ENCODE data around the gene STARD10. TPM values are rescaled to one million over a fixed set of nuclear protein-coding genes. Genes with fewer than 3 reads are reported as not detected.

Gene STARD10
- total RNA-seq, 4 donors from 2014 or later, result 26.6 to 75.4 (median 58.1) TPM

DNA sequence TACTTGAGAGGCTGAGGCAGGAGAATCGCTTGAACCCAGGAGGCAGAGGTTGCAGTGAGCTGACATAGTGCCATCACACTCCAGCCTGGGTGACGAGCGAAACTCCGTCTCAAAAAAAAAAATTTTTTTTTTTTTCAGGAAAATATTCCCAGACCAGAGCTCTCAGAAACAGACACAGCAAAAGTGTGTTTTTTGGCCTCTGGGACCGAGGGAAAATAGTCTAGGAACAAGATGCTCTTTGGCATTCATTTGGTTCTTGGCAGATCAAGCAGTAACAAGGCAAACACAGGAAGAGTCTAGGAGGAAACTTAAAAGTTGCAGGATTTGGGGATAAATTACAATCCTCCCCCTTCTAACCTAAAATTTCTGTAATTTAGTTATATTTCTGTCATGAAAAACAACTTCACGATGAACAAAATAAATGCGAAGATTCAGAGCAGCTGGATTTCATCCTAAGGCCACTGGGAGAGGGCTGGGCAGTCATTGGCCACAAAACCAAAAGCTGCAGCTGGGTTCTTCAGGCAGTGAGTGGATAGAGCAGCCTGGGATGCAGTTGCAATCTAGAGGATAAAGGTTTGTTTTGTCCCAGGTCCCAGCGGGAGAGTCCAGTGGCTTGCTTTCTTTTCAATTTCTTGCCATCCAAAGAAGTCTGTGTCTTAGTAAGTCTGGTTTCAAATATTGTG is 40.1 kb upstream of the STARD10 start:
- Histone ChIP-seq H3K27me3 (no peaks in the 10 kb centered on the region), H3K9me3 (no peaks in the 10 kb centered on the region), H3K27ac (replicated peaks in 1 of 4) (peak overlapping the region; percentile 59 to 79 (median 73)), H3K4me3 (no peak overlapping the region), H3K4me1 (peaks cover 52 to 64% (median 59%) of the 10 kb centered on the region in 4 donors), H3K36me3 (peaks cover 12 to 36% (median 25%) of the 10 kb centered on the region in 4 donors)
- intact Hi-C loops (cut with DNase I), result loop anchor here (5.0 kb wide), 3 partner anchors 308 to 453 kb away; partner anchors contain the start of gene FCHSD2
- 51% methylated on average over 8 of the region's 8 CpGs for WGBS
- no peak for DNase-seq (ENCODE audit: extremely low spot score)
- TF ChIP-seq POLR2AphosphoS5 (IDR thresholded peaks at IDR 0.05) (no peak), EP300 (IDR thresholded peaks at IDR 0.05) (no peak), POLR2A (IDR thresholded peaks at IDR 0.05; ENCODE audit: low read depth) (no peak), CTCF (IDR thresholded peaks at IDR 0.05) (no peak)

- Histone ChIP-seq H3K9me3 (no peaks in the 10 kb centered on the region), H3K4me1 (peaks cover 52 to 63% (median 60%) of the 10 kb centered on the region in 4 donors), H3K27me3 (no peaks in the 10 kb centered on the region), H3K36me3 (peaks cover 9 to 36% (median 26%) of the 10 kb centered on the region in 4 donors), H3K27ac (replicated peaks in 1 of 4) (peak overlapping the region; percentile 59 to 76 (median 72)), H3K4me3 (no peak overlapping the region)
- WGBS, result 87% methylated on average over 5 of the region's 5 CpGs
- intact Hi-C loops (cut with DNase I), result loop anchor here (5.0 kb wide), 3 partner anchors 309 to 454 kb away; partner anchors contain the start of gene FCHSD2
- no peak for DNase-seq (ENCODE audit: extremely low spot score)
- TF ChIP-seq CTCF (IDR thresholded peaks at IDR 0.05), result no peak
- TF ChIP-seq EP300 (IDR thresholded peaks at IDR 0.05), result no peak
- TF ChIP-seq POLR2A (IDR thresholded peaks at IDR 0.05; ENCODE audit: low read depth), result no peak
- TF ChIP-seq POLR2AphosphoS5 (IDR thresholded peaks at IDR 0.05), result no peak
Measured at GRCh38 chr11:72833083-72833733, 39.4 kb upstream of the STARD10 start.

DNA sequence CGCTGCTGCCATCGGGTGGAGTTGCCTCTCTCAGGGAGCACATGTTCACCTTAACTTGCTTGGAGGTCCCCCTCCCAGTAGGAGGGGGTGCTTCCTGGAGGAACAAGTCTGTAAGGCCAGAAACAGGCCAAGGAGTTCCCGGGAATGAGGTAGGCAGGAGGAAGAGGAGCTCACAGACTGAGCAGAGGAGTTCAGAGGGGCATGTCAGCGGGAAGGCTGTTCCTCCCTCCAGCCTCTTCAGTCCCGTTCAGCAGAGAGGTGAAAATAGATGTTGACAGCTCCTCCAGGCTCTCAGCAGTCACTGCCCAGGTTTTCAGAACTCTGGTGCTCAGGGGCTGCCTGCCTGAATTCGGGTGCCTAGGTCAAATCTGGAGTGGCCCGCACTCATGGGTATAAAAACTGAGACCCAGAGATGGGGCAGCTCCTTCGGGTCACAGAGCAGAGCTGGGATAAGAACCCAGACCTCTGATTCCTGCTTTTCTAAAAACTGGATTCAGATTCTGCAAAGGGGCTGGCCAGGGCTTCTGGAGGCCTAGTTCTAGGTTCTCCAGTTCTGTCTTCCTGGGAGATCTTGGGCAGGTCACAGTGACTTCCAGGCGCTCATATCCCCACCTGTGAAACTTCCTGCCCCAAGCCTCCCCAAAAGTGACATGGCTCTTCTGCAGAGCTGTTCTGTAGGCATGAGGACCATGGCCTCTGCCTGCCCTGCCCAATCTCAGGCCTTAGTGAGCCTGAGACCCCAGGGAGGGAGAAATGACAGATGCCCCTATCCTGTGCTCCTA is 38.6 kb upstream of the STARD10 start:
- Histone ChIP-seq H3K9me3 (no peaks in the 10 kb centered on the region), H3K27ac (replicated peaks in 1 of 4) (peak overlapping the region; percentile 59 to 76 (median 72)), H3K4me3 (no peak overlapping the region), H3K36me3 (peaks cover 1 to 29% (median 19%) of the 10 kb centered on the region in 4 donors), H3K27me3 (no peaks in the 10 kb centered on the region), H3K4me1 (peaks cover 52 to 68% (median 61%) of the 10 kb centered on the region in 4 donors)
- intact Hi-C loops (cut with DNase I), result loop anchor here (5.0 kb wide), 3 partner anchors 310 to 455 kb away; partner anchors contain the start of gene FCHSD2
- DNase-seq (ENCODE audit: extremely low spot score), result no peak
- TF ChIP-seq POLR2AphosphoS5 (IDR thresholded peaks at IDR 0.05) (no peak), EP300 (IDR thresholded peaks at IDR 0.05) (no peak), POLR2A (IDR thresholded peaks at IDR 0.05; ENCODE audit: low read depth) (no peak), CTCF (IDR thresholded peaks at IDR 0.05) (no peak)
- 59% methylated on average over 7 of the region's 9 CpGs for whole genome bisulfite sequencing

- Histone ChIP-seq H3K27ac (replicated peaks in 1 of 4) (peak overlapping the region; percentile 59 to 76 (median 72)), H3K36me3 (peaks cover 0 to 26% (median 15%) of the 10 kb centered on the region in 4 donors), H3K4me3 (no peak overlapping the region), H3K9me3 (no peaks in the 10 kb centered on the region), H3K4me1 (peaks cover 52 to 68% (median 59%) of the 10 kb centered on the region in 4 donors), H3K27me3 (no peaks in the 10 kb centered on the region)
- 38% methylated on average over 13 of the region's 13 CpGs for WGBS
- intact Hi-C loops (cut with DNase I), result loop anchor here (1.0 to 5.0 kb wide), 4 partner anchors 311 to 456 kb away; partner anchors contain the start of gene FCHSD2
- no peak for DNase-seq (ENCODE audit: extremely low spot score)
- TF ChIP-seq POLR2A (IDR thresholded peaks at IDR 0.05; ENCODE audit: low read depth) (no peak), EP300 (IDR thresholded peaks at IDR 0.05) (no peak), CTCF (IDR thresholded peaks at IDR 0.05) (peak; percentile 90 to 98 (median 94)), POLR2AphosphoS5 (IDR thresholded peaks at IDR 0.05) (peak; percentile 60 to 63)
Measured at GRCh38 chr11:72831521-72832300, 37.9 kb upstream of the STARD10 start.
